ENCODE results near the gene PDE6D. TPM values are rescaled to one million over a fixed set of nuclear protein-coding genes. Genes with fewer than 3 reads are reported as not detected.
A peak's percentile ranks its signal among the peaks of the same experiment; 100 is the strongest.

Gene PDE6D
- total and polyA plus RNA-seq, 2 of the 13 experiments (the other 11 are each of a cell fraction or from before 2014, with no cell fraction given), result 14.1 to 23.2 TPM

DNA sequence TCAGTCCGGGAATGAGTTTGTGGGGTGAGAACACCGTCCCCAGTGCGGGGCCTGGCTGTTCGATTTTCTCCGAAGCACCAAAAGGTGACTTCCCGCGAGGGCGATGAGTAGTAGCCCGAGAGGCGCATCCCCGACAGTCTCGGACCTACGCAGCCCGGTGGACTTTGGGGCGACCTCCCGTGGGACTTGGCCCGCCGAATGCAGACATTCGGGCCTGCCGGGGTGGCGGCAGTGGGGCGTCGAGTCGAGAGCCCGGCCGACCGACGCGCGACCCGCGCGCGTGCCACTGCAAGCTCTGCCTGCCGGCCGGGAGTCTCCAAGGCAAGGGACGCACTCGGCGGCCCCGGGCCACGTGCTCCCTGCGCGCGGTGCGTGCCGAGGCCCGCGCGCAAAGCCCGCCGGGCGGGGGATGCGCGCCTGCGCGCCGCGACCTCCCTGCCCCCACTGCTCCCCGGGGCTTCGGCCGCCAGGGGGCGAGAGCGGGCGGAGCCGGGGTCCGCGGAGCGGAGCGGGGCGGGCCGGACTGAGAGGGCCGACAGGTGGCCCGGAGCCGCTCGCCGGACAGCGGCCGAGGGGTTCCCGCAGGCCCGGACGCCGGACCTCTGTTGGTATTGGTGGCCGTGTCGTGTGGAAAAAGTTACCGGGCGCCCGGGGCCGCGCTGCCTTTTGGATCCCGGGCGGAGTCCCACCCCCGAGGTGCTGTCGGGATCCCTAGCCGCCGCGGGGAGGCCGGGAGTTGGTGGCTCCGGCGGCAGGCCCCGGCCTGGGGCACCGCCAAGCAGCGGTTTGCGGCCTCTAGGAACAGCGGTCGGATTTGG, 70.9 kb downstream of the PDE6D start (continued):
- TF ChIP-seq, protein P1, sequence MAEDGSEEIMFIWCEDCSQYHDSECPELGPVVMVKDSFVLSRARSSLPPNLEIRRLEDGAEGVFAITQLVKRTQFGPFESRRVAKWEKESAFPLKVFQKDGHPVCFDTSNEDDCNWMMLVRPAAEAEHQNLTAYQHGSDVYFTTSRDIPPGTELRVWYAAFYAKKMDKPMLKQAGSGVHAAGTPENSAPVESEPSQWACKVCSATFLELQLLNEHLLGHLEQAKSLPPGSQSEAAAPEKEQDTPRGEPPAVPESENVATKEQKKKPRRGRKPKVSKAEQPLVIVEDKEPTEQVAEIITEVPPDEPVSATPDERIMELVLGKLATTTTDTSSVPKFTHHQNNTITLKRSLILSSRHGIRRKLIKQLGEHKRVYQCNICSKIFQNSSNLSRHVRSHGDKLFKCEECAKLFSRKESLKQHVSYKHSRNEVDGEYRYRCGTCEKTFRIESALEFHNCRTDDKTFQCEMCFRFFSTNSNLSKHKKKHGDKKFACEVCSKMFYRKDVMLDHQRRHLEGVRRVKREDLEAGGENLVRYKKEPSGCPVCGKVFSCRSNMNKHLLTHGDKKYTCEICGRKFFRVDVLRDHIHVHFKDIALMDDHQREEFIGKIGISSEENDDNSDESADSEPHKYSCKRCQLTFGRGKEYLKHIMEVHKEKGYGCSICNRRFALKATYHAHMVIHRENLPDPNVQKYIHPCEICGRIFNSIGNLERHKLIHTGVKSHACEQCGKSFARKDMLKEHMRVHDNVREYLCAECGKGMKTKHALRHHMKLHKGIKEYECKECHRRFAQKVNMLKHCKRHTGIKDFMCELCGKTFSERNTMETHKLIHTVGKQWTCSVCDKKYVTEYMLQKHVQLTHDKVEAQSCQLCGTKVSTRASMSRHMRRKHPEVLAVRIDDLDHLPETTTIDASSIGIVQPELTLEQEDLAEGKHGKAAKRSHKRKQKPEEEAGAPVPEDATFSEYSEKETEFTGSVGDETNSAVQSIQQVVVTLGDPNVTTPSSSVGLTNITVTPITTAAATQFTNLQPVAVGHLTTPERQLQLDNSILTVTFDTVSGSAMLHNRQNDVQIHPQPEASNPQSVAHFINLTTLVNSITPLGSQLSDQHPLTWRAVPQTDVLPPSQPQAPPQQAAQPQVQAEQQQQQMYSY (CRISPR knock-in tag; IDR thresholded peaks at IDR 0.05), result peak; percentile 87
- TF ChIP-seq TMF1 (CRISPR knock-in tag; IDR thresholded peaks at IDR 0.05; ENCODE audit: low read depth) (peak; percentile 100), PCBP2 (optimal IDR thresholded peaks at IDR 0.05; ENCODE audit: low read depth, low read length, poor library complexity, severe bottlenecking) (no peak), ZFX (CRISPR knock-in tag; IDR thresholded peaks at IDR 0.05; ENCODE audit: low read depth) (peak; percentile 93), FOXJ3 (CRISPR knock-in tag; IDR thresholded peaks at IDR 0.05; ENCODE audit: borderline replicate concordance) (no peak), BCL6 (CRISPR knock-in tag; IDR thresholded peaks at IDR 0.05) (peak; percentile 64; the same call in 1 of the 2 replicates), ZNF567 (CRISPR knock-in tag; IDR thresholded peaks at IDR 0.05; ENCODE audit: borderline replicate concordance) (peak; percentile 86; the same call in 1 of the 2 replicates), LCORL (IDR thresholded peaks at IDR 0.05) (no peak), LCORL (CRISPR knock-in tag; IDR thresholded peaks at IDR 0.05) (peak; percentile 83), HOXA5 (CRISPR knock-in tag; IDR thresholded peaks at IDR 0.05) (peak; percentile 98), SNRNP70 (IDR thresholded peaks at IDR 0.05; ENCODE audit: low read depth, low read length) (no peak), REL (CRISPR knock-in tag; conservative IDR thresholded peaks at IDR 0.05) (peak; percentile 99), MYC (CRISPR knock-in tag; IDR thresholded peaks at IDR 0.05; ENCODE audit: borderline replicate concordance) (peak; percentile 99), NR2F1 (CRISPR knock-in tag; IDR thresholded peaks at IDR 0.05) (peak in 1 of 2 experiments; percentile 28; a peak in 1 of 4 replicates), CREB1 (IDR thresholded peaks at IDR 0.05) (peak; percentile 1; the same call in 1 of the 2 replicates), CREB1 (CRISPR knock-in tag; IDR thresholded peaks at IDR 0.05) (no peak), HOMEZ (CRISPR knock-in tag; IDR thresholded peaks at IDR 0.05; ENCODE audit: low read depth) (no peak), CEBPG (CRISPR knock-in tag; IDR thresholded peaks at IDR 0.05) (peak; percentile 31), SRF (IDR thresholded peaks at IDR 0.05; ENCODE audit: low read depth, low read length) (0 out of 2 replicates have a peak, but pooled peaks have one; percentile 8), ATF7 (IDR thresholded peaks at IDR 0.05) (no peak), ATF7 (CRISPR knock-in tag; IDR thresholded peaks at IDR 0.05) (no peak; the same call in none of the 2 replicates), ZFP90 (CRISPR knock-in tag; IDR thresholded peaks at IDR 0.05; ENCODE audit: borderline replicate concordance) (peak; percentile 91; the same call in 1 of the 2 replicates), NCOA2 (CRISPR knock-in tag; IDR thresholded peaks at IDR 0.05) (peak; percentile 50; the same call in 1 of the 2 replicates)
- TF ChIP-seq, protein P2, sequence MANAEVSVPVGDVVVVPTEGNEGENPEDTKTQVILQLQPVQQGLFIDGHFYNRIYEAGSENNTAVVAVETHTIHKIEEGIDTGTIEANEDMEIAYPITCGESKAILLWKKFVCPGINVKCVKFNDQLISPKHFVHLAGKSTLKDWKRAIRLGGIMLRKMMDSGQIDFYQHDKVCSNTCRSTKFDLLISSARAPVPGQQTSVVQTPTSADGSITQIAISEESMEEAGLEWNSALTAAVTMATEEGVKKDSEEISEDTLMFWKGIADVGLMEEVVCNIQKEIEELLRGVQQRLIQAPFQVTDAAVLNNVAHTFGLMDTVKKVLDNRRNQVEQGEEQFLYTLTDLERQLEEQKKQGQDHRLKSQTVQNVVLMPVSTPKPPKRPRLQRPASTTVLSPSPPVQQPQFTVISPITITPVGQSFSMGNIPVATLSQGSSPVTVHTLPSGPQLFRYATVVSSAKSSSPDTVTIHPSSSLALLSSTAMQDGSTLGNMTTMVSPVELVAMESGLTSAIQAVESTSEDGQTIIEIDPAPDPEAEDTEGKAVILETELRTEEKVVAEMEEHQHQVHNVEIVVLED (CRISPR knock-in tag; IDR thresholded peaks at IDR 0.05; ENCODE audit: borderline replicate concordance), result peak; percentile 77
